Sigmoid colon (tissue), 4 donors: ENCODE results near the gene ZDHHC12.

Source experiments
- EP300 ChIP-seq, 4 donors: sonication (generic); formaldehyde crosslinking; IDR thresholded peaks; one replicate each; pipeline ENCODE4 v1.6.1; 2017; ENCODE audit warnings: antibody characterized with exemption in 4 of 4
- POLR2A ChIP-seq, 2 donors: fragments of 450-650 bp; IDR thresholded peaks; one replicate each; pipeline ENCODE4 v1.6.1; 2016; ENCODE audit warnings: antibody characterized with exemption in 2 of 2, mild to moderate bottlenecking in 2 of 2, moderate library complexity in 2 of 2
- POLR2AphosphoS5 ChIP-seq, 4 donors: sonication (generic); formaldehyde crosslinking; IDR thresholded peaks; one replicate each; pipeline ENCODE4 v1.6.1; 2017; ENCODE audit warnings: antibody characterized with exemption in 4 of 4
- TF ChIP-seq, protein P1 (sequence below), 4 experiments: fragments of 450-650 bp in 3 of 4; fragments of 200-600 bp in 1 of 4; IDR thresholded peaks; one replicate each; pipeline ENCODE4 v1.5.1; 2016 to 2019; ENCODE audit warnings: antibody characterized with exemption in 4 of 4, mild to moderate bottlenecking in 3 of 4, moderate library complexity in 2 of 4

DNA sequence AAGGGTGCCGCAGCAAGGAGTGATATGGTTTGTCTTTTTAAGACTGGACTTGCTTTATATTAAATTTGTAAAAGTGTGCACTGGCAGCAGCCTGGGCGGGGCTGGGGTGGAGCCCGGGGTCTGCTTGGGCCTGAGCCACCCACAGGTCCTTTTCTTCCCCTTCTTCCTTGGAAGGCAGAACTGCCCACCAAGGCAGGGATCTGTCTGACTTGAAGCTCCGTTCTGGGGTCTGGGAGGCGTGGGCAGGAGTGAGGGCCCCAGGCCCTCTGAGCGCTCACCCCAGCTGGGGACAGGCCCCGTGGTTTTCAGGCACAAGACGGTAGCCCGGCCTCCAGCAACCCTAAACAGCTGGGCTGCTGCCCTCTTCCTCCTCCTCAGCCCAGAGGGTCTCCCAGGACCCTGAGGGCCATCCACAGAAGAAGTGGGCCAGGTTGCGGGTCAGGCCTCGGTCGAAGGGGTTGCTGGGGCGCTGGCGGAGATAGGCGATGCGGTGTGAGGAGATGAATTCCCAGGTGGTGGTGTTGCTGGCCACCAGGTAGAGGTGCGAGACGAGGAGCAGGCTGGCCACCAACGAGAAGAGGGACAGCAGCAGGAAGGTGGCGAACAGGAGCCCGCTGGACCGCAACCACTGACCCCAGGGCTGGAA lies 3.0 kb downstream of the ZDHHC12 start:
- TF ChIP-seq, protein P1, sequence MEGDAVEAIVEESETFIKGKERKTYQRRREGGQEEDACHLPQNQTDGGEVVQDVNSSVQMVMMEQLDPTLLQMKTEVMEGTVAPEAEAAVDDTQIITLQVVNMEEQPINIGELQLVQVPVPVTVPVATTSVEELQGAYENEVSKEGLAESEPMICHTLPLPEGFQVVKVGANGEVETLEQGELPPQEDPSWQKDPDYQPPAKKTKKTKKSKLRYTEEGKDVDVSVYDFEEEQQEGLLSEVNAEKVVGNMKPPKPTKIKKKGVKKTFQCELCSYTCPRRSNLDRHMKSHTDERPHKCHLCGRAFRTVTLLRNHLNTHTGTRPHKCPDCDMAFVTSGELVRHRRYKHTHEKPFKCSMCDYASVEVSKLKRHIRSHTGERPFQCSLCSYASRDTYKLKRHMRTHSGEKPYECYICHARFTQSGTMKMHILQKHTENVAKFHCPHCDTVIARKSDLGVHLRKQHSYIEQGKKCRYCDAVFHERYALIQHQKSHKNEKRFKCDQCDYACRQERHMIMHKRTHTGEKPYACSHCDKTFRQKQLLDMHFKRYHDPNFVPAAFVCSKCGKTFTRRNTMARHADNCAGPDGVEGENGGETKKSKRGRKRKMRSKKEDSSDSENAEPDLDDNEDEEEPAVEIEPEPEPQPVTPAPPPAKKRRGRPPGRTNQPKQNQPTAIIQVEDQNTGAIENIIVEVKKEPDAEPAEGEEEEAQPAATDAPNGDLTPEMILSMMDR (IDR thresholded peaks at IDR 0.05), result no peak
- TF ChIP-seq EP300 (IDR thresholded peaks at IDR 0.05), result no peak
- TF ChIP-seq POLR2AphosphoS5 (IDR thresholded peaks at IDR 0.05), result no peak
- TF ChIP-seq POLR2A (IDR thresholded peaks at IDR 0.05), result no peak
